GM19023 (cell line): ENCODE data around the gene GPR18.
"Not testable (repeated sequence)": the region's sequence is repeated elsewhere in the genome, so short reads cannot be mapped to it uniquely, and the experiment has no call there.

Experiments
- ATAC-seq: cut with Tn5 transposase; IDR thresholded peaks from one replicate; pipeline ENCODE4 v1.9.1; 2021; ENCODE audit warnings: mild to moderate bottlenecking, moderate library complexity; ENCODE audit not compliant: unreplicated experiment

GPR18 gene

DNA sequence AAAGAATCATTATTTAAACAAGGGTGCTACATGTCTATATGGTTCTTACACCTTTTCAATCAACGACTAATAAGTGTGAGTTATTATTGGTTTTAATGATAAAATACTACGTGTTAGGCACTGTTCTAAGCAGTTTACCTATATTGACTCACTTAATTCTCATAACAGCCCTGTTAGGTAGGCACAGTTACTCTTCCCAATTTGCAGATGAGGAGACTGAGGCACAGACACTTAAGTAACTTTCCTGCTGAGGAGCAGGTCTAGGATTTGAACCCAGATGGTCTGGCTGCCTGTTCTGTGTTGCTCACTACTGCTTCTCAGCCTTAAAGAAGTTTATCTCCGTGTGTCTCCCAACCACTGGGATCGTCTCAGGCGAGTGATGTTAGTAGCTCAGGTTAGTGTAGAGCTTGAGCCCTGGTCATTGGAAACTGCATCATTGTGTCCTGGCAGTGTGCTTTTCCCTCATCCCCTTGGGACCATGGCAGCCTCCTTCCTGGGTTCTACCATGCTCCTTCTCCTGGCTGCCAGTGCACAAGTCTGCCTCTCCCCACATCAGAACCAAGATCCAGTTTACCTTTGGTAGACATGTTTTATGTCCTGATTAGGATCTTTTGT lies 46.7 kb downstream of the GPR18 start:
- no peak for ATAC-seq

DNA sequence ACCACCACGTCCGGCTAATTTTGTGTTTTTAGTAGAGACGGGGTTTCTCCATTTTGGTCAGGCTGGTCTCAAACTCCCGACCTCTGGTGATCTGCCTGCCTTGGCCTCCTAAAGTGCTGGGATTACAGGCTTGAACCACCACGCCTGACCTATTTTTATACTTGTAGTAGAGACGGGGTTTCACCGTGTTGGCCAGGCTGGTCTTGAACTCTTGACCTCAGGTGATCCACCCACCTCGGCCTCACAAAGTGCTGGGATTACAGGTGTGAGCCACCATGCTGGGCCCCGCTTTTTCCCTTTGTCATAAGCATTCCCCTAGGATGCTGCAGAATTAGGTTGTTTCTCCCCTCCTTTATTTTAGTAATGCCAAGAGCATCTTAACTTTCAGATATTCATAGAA lies 47.6 kb downstream of the GPR18 start:
- not testable (repeated sequence) for ATAC-seq

DNA sequence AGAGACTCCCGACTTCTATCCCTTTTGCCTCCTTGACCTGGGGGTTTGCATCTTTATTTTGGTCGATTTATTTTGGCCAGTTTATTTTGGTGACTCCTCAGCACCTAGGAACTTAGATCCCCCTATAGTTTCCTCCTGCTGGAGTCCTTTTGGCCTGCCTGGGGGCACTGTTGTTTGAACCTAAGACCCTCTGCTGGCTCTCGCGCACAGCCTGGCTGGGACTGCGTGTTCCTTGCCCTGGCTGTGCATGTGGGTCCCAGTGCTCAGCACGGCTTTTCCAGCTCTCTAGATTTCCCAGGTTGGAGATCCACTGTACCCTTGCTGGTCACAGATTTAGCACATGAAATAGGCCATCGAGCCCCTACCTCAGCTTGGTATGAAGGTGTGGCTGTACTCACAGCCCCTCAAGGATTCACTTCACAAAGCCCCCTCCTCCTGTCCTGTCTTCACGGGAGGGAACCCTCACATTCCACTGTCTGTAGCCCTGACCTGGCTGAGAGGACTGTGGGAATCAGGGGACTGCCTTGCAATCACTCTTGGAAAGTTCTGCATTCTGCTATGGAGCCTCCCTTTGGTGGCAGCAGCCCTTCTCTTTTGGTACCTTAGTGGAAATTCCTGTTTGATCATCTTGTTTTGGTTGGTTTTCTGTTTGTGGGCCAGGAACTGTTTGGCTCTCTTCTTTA lies 49.2 kb downstream of the GPR18 start:
- ATAC-seq = no peak

DNA sequence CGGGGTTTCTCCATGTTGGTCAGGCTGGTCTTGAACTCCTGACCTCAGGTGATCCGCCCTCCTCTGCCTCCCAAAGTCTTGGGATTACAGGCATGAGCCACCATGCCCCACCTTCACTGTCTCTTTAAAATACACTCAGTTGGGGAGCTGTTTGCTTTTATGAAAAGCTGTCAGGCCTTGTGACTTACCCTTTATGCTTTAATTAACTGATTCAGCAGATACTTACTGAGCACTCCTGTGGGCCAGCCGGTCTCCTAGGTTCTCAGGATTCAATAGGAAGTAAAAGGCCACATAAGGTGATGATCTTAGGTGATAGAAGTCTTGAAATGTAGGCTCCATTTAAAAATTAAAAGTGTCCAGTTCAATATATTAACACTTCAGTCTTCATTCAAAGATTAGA lies 50.0 kb downstream of the GPR18 start:
- no peak for ATAC-seq

DNA sequence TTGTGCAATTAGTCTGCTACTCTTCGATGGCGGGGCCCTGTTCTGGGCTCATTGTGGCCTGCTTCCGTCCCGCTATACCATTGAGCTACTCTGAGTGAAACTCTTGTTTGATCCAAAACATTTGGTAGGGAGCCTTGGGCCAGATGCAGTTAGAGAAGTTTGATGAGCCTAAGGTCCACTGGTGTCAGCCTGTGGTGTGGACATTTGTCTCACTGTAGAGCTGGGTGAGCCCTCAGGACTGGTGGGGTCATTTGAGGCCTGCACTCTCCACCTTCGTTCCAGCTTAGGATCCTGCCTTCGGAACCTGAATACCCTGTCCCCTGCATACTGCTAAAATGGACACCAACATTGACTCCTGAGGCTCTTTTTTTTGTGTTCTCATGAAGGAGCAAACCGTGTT lies 50.7 kb downstream of the GPR18 start:
- ATAC-seq = no peak

DNA sequence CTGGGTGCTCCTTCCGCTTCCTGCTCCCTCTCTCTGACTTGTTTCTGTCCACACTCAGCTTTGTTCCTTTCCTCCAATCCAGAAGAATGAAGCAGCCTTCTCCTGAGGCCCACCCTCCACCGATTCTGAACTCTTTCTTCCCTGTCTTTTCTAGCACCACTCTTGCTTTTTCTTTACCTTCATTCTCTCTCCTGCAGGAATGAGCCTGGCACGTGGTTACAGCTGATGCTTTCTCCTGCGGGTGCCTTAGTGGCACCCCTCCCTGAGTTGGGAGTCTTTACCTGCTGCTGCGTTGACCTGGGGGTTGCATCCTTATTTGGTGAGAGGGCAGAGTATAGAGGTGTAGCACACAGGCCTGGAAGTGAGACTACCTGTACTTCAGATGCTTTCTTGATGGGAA lies 51.3 kb downstream of the GPR18 start:
- no peak for ATAC-seq

DNA sequence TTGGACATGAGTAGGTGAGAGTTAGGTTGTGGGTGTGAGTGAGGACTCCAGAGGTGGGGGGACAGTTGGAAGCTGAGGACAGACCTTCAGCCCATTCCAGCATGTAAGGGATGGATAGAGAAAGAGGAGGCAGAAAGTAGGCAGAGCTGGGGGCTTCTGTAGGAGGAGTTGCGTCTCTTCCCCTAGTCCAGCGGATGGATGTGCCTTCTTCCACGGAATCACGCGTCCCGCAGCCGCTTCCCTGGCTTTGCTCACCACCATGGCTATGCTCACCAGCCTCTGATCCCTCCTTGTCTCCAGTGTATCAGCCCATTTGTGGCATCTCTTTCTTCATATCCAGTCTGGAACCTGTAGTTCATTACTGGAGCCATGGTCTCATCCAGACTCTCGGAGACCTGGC lies 52.0 kb downstream of the GPR18 start:
- ATAC-seq = no peak

DNA sequence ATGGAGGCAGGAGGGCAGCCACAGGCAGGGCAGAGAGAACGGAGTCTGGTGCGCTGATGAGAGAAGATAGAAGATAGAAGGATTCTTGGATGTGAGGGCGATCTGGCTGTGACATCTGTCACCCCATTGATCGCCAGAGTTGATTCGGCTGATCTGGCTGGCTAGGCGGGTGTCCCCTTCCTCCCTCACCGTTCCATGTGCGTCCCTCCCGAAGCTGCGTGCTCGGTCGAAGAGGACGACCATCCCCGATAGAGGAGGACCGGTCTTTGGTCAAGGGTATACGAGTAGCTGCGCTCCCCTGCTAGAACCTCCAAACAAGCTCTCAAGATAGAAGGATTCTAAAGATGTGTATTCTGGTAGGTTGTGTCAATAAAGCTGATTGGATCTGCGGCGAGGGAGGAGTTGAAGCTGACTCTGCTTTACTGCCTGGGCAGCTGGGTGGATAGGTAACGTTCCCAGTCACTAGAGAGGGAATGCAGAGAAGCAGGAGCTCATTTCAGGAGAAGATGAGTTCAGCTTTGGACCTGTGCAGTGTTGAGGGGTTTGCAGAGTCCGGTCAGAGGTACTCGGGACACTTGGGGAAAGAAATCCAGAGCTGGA lies 52.5 kb downstream of the GPR18 start:
- ATAC-seq = no peak
